Body of pancreas (tissue), 4 donors: ENCODE results near the gene LRFN2. TPM values are rescaled to one million over a fixed set of nuclear protein-coding genes. Genes with fewer than 3 reads are reported as not detected.
A peak's percentile ranks its signal among the peaks of the same experiment; 100 is the strongest.

Source experiments
- ATAC-seq: fragments of 150-250 bp; one replicate; pipeline ENCODE4 v1.9.1; 2016
- DNase-seq, 4 donors: peaks; one replicate each; pipeline ENCODE4 v3.0.0-alpha.2; 2019
- H3K27ac ChIP-seq, 4 donors: fragments of 200-600 bp; sonication (generic); 1 replicate in 3 of 4; 2 replicates in 1 of 4; pipeline versions ENCODE4 v1.5.1 to v1.6.1; 2016 to 2019; ENCODE audit warnings: mild to moderate bottlenecking in 1 of 4, mixed read lengths in 1 of 4, moderate library complexity in 1 of 4
- H3K27me3 ChIP-seq, 2 donors: fragments of 200-600 bp; sonication (generic); one replicate each; pipeline ENCODE4 v1.6.0; 2016; ENCODE audit warnings: mild to moderate bottlenecking in 1 of 2
- H3K36me3 ChIP-seq, 2 donors: fragments of 200-600 bp; sonication (generic); replicated peaks in 1 of 2; 2 replicates each; pipeline ENCODE4 v1.5.1; 2016; ENCODE audit warnings: low read depth in 2 of 2; ENCODE audit not compliant: insufficient read depth in 1 of 2
- H3K4me1 ChIP-seq: fragments of 200-600 bp; sonication (generic); one replicate; pipeline ENCODE4 v1.6.0; 2016
- H3K4me3 ChIP-seq, 2 donors: fragments of 200-600 bp; sonication (generic); 1 replicate in 1 of 2; 2 replicates in 1 of 2; pipeline ENCODE4 v1.5.1; 2016 to 2019
- H3K9me3 ChIP-seq, 3 donors: fragments of 200-600 bp; sonication (generic); 1 replicate in 2 of 3; 2 replicates in 1 of 3; pipeline ENCODE4 v1.5.1; 2016
- POLR2A ChIP-seq, 3 donors: fragments of 450-650 bp; IDR thresholded peaks; one replicate each; pipeline ENCODE4 v1.6.1; 2016; ENCODE audit warnings: antibody characterized with exemption in 3 of 3, mild to moderate bottlenecking in 2 of 3
- WGBS, 2 donors: methylation state at CpG; one replicate each; pipeline ENCODE4 v1.1.5; 2017; 5-methylcytosine and 5-hydroxymethylcytosine counted together
- intact Hi-C: fragments of 100-400 bp; cut with DNase I; formaldehyde crosslinking; loops from one replicate; pipeline ENCODE4 v1.15.1; 2023
- total RNA-seq, 2 donors: library from RNA; depleted of rRNA; stranded (reverse); fragments of >200 nt; gene quantifications; one replicate each; pipeline ENCODE4 v1.1.0, GENCODE V29; 2016
- TF ChIP-seq, protein P1 (sequence below), 7 experiments: fragments of 450-650 bp in 4 of 7; fragments of 200-600 bp in 3 of 7; sonication (generic) in 3 of 7; IDR thresholded peaks; one replicate each; pipeline ENCODE4 v1.5.1; 2016 to 2019; ENCODE audit warnings: antibody characterized with exemption in 7 of 7

Gene LRFN2
- total RNA-seq, 2 donors from 2014 or later, result 0.33 TPM; not detected in 1

DNA sequence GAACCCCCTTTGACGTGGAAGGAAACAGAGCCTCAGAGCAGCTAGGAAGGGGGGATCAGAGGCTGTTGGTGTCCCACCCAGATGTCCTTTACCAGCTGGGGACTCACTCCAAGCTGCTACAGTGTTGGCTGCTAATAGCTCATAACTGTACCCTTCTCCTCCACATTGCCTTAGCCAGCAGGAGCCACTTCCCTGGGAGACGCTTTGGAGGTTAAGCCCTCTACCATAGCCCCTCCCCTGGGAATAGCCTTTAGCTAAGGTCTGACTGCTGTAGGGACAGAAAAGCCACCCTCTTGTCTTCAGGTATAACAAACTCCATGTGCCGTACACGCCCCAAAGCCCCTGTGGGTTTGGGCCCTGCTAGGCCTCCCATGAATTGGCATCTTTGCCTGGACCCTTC, 238.6 kb downstream of the LRFN2 start:
- TF ChIP-seq POLR2A (IDR thresholded peaks at IDR 0.05), result no peak
- TF ChIP-seq, protein P1, sequence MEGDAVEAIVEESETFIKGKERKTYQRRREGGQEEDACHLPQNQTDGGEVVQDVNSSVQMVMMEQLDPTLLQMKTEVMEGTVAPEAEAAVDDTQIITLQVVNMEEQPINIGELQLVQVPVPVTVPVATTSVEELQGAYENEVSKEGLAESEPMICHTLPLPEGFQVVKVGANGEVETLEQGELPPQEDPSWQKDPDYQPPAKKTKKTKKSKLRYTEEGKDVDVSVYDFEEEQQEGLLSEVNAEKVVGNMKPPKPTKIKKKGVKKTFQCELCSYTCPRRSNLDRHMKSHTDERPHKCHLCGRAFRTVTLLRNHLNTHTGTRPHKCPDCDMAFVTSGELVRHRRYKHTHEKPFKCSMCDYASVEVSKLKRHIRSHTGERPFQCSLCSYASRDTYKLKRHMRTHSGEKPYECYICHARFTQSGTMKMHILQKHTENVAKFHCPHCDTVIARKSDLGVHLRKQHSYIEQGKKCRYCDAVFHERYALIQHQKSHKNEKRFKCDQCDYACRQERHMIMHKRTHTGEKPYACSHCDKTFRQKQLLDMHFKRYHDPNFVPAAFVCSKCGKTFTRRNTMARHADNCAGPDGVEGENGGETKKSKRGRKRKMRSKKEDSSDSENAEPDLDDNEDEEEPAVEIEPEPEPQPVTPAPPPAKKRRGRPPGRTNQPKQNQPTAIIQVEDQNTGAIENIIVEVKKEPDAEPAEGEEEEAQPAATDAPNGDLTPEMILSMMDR (IDR thresholded peaks at IDR 0.05), result no peak
- Histone ChIP-seq H3K36me3 (no peaks in the 10 kb centered on the region), H3K27ac (no peak overlapping the region), H3K4me1 (peaks cover 16% of the 10 kb centered on the region), H3K27me3 (no peaks in the 10 kb centered on the region), H3K9me3 (no peaks in the 10 kb centered on the region), H3K4me3 (no peak overlapping the region)
- ATAC-seq (no peak), DNase-seq (no peak)
- intact Hi-C loops, result no loop called here
- WGBS, 2 donors, result 98 to 100% methylated on average over 4 of the region's 4 CpGs

- TF ChIP-seq, protein P1 (IDR thresholded peaks at IDR 0.05), result no peak
- TF ChIP-seq POLR2A (IDR thresholded peaks at IDR 0.05), result no peak
- 58 to 79% methylated on average over 4 to 5 of the region's 5 CpGs for WGBS, 2 donors
- intact Hi-C loops, result no loop called here
- H3K4me1 ChIP-seq, result peaks cover 18% of the 10 kb centered on the region
- ATAC-seq, result no peak
- no peak overlapping the region for H3K27ac ChIP-seq
- H3K36me3 ChIP-seq, result no peaks in the 10 kb centered on the region
- H3K9me3 ChIP-seq, result no peaks in the 10 kb centered on the region
- peak in 1 of 4 donors; percentile 19 for DNase-seq
- no peak overlapping the region for H3K4me3 ChIP-seq
- no peaks in the 10 kb centered on the region for H3K27me3 ChIP-seq
Measured at GRCh38 chr6:40347571-40348011, 239.6 kb downstream of the LRFN2 start.

DNA sequence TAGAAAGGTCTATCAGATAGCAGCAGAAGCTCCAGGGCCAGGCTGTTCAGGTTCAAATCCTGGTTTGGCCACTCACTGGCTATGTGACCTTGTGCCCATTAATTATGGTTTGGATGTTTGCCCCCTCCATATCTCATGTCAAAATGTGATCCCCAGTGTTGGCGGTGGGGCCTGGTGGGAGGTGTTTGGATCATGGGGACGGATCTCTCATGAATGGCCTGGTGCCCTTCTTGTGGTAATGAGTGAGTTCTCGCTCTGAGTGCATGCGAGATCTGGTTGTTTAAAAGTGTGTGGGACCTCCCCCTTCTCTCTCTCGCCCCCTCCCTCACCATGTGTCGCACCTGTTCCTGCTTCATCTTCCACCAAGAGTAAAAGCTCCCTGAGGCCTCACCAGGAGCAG, 240.9 kb downstream of the LRFN2 start:
- Histone ChIP-seq H3K9me3 (no peaks in the 10 kb centered on the region), H3K4me1 (peaks cover 24% of the 10 kb centered on the region), H3K36me3 (no peaks in the 10 kb centered on the region), H3K27me3 (no peaks in the 10 kb centered on the region), H3K27ac (peak overlapping the region in 1 of 4 donors; percentile 42), H3K4me3 (no peak overlapping the region)
- 71 to 86% methylated on average over 6 of the region's 6 CpGs for WGBS, 2 donors
- TF ChIP-seq, protein P1 (IDR thresholded peaks at IDR 0.05), result no peak
- TF ChIP-seq POLR2A (IDR thresholded peaks at IDR 0.05), result no peak
- DNase-seq (peak in 1 of 4 donors; percentile 29), ATAC-seq (no peak)
- intact Hi-C loops, result no loop called here

DNA sequence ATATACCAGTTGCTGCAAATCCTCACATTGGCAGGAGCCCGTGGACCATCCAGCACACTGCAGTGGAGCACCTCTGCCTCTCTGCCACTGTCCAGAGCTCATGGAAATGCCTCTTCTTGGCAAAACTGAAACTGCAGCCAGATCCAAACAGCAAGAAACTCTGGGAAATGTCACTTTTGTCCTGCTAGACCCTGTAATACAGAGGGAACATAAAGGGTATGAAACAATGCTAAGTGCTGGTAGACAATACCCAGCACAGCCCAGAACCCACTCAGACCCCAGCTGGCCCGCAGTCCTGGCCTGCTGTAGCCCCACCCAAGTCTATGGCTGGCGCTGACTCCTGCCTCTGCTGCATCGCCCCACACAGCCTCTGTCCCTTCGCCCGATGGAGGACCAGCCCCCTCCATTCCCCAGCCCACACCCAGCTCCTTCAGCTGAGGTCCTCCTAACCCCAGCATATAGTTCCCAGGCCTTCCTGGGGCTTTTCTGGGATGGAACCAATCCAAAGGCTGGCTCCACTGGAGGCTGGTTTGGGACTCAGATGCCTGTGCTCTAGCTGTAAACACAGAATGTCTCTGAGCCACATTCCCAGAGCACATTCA, 242.5 kb downstream of the LRFN2 start:
- no peaks in the 10 kb centered on the region for H3K36me3 ChIP-seq
- intact Hi-C loops, result no loop called here
- H3K27ac ChIP-seq, result no peak overlapping the region
- peak in 1 of 4 donors; percentile 4 for DNase-seq
- no peak for ATAC-seq
- H3K27me3 ChIP-seq, result no peaks in the 10 kb centered on the region
- peaks cover 24% of the 10 kb centered on the region for H3K4me1 ChIP-seq
- no peak overlapping the region for H3K4me3 ChIP-seq
- no peaks in the 10 kb centered on the region for H3K9me3 ChIP-seq
- TF ChIP-seq, protein P1 (IDR thresholded peaks at IDR 0.05), result no peak
- no peak for TF ChIP-seq POLR2A (IDR thresholded peaks at IDR 0.05)
- 86 to 89% methylated on average over 6 of the region's 6 CpGs for WGBS, 2 donors
